ENCODE measurements around the gene FARP1.

Gene FARP1

GRCh38 chr13:98480915-98481877 is 338.3 kb downstream of the FARP1 start:
- peak; percentile 42 for DNase-seq (ENCODE audit: low spot score)

- DNase-seq (ENCODE audit: low spot score): no peak
Observed at GRCh38 chr13:98482476-98483444, 339.9 kb downstream of the FARP1 start.

GRCh38 chr13:98483601-98484288 is 340.9 kb downstream of the FARP1 start:
- DNase-seq (ENCODE audit: low spot score): no peak

- DNase-seq (ENCODE audit: low spot score): no peak
Observed at GRCh38 chr13:98484289-98485219, 341.7 kb downstream of the FARP1 start.

GRCh38 chr13:98485561-98485960 is 342.7 kb downstream of the FARP1 start:
- no peak for DNase-seq (ENCODE audit: low spot score)

- no peak for DNase-seq (ENCODE audit: low spot score)
Observed at GRCh38 chr13:98486412-98486811, 343.5 kb downstream of the FARP1 start.

GRCh38 chr13:98487016-98487415 is 344.1 kb downstream of the FARP1 start:
- no peak for DNase-seq (ENCODE audit: low spot score)

- peak; percentile 54 for DNase-seq (ENCODE audit: low spot score)
Observed at GRCh38 chr13:98487522-98487921, 344.6 kb downstream of the FARP1 start.

- DNase-seq (ENCODE audit: low spot score): peak; percentile 50
Observed at GRCh38 chr13:98488736-98489135, 345.8 kb downstream of the FARP1 start.

- DNase-seq (ENCODE audit: low spot score): no peak
Observed at GRCh38 chr13:98489446-98490194, 346.7 kb downstream of the FARP1 start.

GRCh38 chr13:98490195-98490836 is 347.4 kb downstream of the FARP1 start:
- no peak for DNase-seq (ENCODE audit: low spot score)

- no peak for DNase-seq (ENCODE audit: low spot score)
Observed at GRCh38 chr13:98490866-98491265, 348.0 kb downstream of the FARP1 start.

GRCh38 chr13:98492335-98493041 is 349.6 kb downstream of the FARP1 start:
- no peak for DNase-seq (ENCODE audit: low spot score)

GRCh38 chr13:98493042-98493712 is 350.3 kb downstream of the FARP1 start:
- DNase-seq (ENCODE audit: low spot score): no peak

GRCh38 chr13:98494769-98495168 is 351.9 kb downstream of the FARP1 start:
- DNase-seq (ENCODE audit: low spot score): no peak

GRCh38 chr13:98495627-98496478 is 353.0 kb downstream of the FARP1 start:
- no peak for DNase-seq (ENCODE audit: low spot score)

GRCh38 chr13:98496479-98496791 is 353.5 kb downstream of the FARP1 start:
- DNase-seq (ENCODE audit: low spot score): no peak

- no peak for DNase-seq (ENCODE audit: low spot score)
Observed at GRCh38 chr13:98496966-98497365, 354.1 kb downstream of the FARP1 start.
